Ovary (tissue), 9 donors: ENCODE data around the gene ADH1A. TPM values are rescaled to one million over a fixed set of nuclear protein-coding genes. Genes with fewer than 3 reads are reported as not detected.
"Not testable (repeated sequence)": the region's sequence is repeated elsewhere in the genome, so short reads cannot be mapped to it uniquely, and the experiment has no call there.

ENCODE experiments used
- DNase-seq, 5 donors: peaks; one replicate each; pipeline ENCODE4 v3.0.0-alpha.2; 2019 to 2020
- H3K27ac ChIP-seq, 2 donors: fragments of 200-600 bp; one replicate each; pipeline versions ENCODE4 v1.5.1 to v1.8.0; 2019 to 2022
- H3K27me3 ChIP-seq: fragments of 200-600 bp; one replicate; pipeline ENCODE4 v1.8.0; 2022
- H3K36me3 ChIP-seq: fragments of 200-600 bp; sonication (generic); one replicate; pipeline ENCODE4 v1.5.1; 2019
- H3K4me1 ChIP-seq: one replicate; pipeline ENCODE4 v1.8.1; 2013; ENCODE audit warnings: mild to moderate bottlenecking, moderate library complexity; ENCODE audit not compliant: insufficient read depth
- H3K4me3 ChIP-seq: fragments of 200-600 bp; sonication (generic); one replicate; pipeline ENCODE4 v1.5.1; 2017
- H3K9me3 ChIP-seq, 2 donors: fragments of 200-600 bp in 1 of 2; sonication (generic) in 1 of 2; one replicate each; pipeline versions ENCODE4 v1.5.1 to v1.8.1; 2013 to 2019; ENCODE audit warnings: mild to moderate bottlenecking in 1 of 2, moderate library complexity in 1 of 2
- CTCF ChIP-seq, 3 donors: fragments of 450-650 bp in 2 of 3; fragments of 200-600 bp in 1 of 3; IDR thresholded peaks; one replicate each; pipeline versions ENCODE4 v1.5.1 to v1.8.0; 2016 to 2022; ENCODE audit warnings: antibody characterized with exemption in 3 of 3, mild to moderate bottlenecking in 1 of 3
- EP300 ChIP-seq: sonication (generic); formaldehyde crosslinking; IDR thresholded peaks from one replicate; pipeline ENCODE4 v1.6.1; 2017; ENCODE audit warnings: antibody characterized with exemption
- POLR2A ChIP-seq: fragments of 450-650 bp; IDR thresholded peaks from one replicate; pipeline ENCODE4 v1.6.1; 2017; ENCODE audit warnings: antibody characterized with exemption, mild to moderate bottlenecking, moderate library complexity
- WGBS, 3 donors: extraction: QIAGEN DNeasy Blood & Tissue Kit in 1 of 3; methylation state at CpG; one replicate each; pipeline versions ENCODE4 v1.1.5 to v1.1.7; 2013 to 2017; 5-methylcytosine and 5-hydroxymethylcytosine counted together
- intact Hi-C, 4 donors: fragments of 100-400 bp; cut with DNase I; formaldehyde crosslinking; loops; one replicate each; pipeline versions ENCODE4 v1.11.0 to v1.15.1; 2022 to 2023
- polyA plus RNA-seq, 2 donors: library from polyadenylated mRNA; stranded (reverse); fragments of 200-250 nt in 1 of 2; fragments of 350-450 nt in 1 of 2; fragmentation: Illumina TruSeq in 1 of 2; extraction: RNeasy Lipid Tissue Mini Kit (QIAGEN cat#74804) in 1 of 2; gene quantifications; one replicate each; pipeline ENCODE4 v1.2.3, GENCODE V29; 2013 to 2014
- total RNA-seq, 7 donors: library from RNA; depleted of rRNA in 2 of 7; stranded (reverse); fragments of >200 nt in 2 of 7; fragmentation: NEBNext Ultra II Directional in 3 of 7; extraction: Animal tissue kit (Norgen Biotek cat#: 25700) in 3 of 7; gene quantifications; one replicate each; pipeline versions ENCODE4 v1.1.0 to v1.2.4, GENCODE V29; 2016 to 2023
- donor health status: DM: no; HTN: no; CAD: no; lungs with moderate emphysema.
- donor health status: DM: no; HTN: no; CAD: no.
- donor health status: Bipolar disorder and iron deficiency.
- donor health status: DM: yes; HTN: yes; CAD: no.
- donor health status: DM: no; HTN: no; CAD: no.
- donor health status: DM: yes; HTN: yes; CAD: no.

ADH1A gene
- total and polyA plus RNA-seq, 9 donors, result 0.15 to 2.4 (median 0.70) TPM; not detected in 2

- Histone ChIP-seq H3K4me3 (no peak overlapping the region), H3K9me3 (no peaks in the 10 kb centered on the region), H3K36me3 (no peaks in the 10 kb centered on the region), H3K27me3 (no peaks in the 10 kb centered on the region), H3K4me1 (peaks cover 14% of the 10 kb centered on the region), H3K27ac (peak overlapping the region in 1 of 2 donors; percentile 73)
- TF ChIP-seq EP300 (no peak), CTCF (IDR thresholded peaks at IDR 0.05) (no peak)
- DNase-seq, result peak in 2 of 5 donors; percentile 35 to 62
- intact Hi-C loops, result loop anchor here in 2 of 4 donors (5.0 to 10.0 kb wide), 3 partner anchors 64 to 119 kb away; no protein-coding TSS in a partner anchor
- 84 to 93% (median 88%) methylated on average over 1 of the region's 1 CpG for WGBS, 3 donors
Observed at GRCh38 chr4:99323756-99324155, 33.0 kb upstream of the ADH1A start.

- intact Hi-C loops, result loop anchor here in 2 of 4 donors (5.0 to 10.0 kb wide), 3 partner anchors 66 to 117 kb away; no protein-coding TSS in a partner anchor
- H3K27me3 ChIP-seq, result no peaks in the 10 kb centered on the region
- no peak for TF ChIP-seq POLR2A
- no peak for TF ChIP-seq CTCF (IDR thresholded peaks at IDR 0.05)
- TF ChIP-seq EP300, result no peak
- H3K4me3 ChIP-seq, result peak within 1 kb of the TSS; percentile 25
- H3K9me3 ChIP-seq, result no peaks in the 10 kb centered on the region
- 27 to 35% (median 33%) methylated on average over 8 of the region's 8 CpGs for WGBS, 3 donors
- no peak for DNase-seq
- peaks cover 20% of the 10 kb centered on the region for H3K4me1 ChIP-seq
- peak within 1 kb of the TSS in 1 of 2 donors; percentile 73 for H3K27ac ChIP-seq
- H3K36me3 ChIP-seq, result no peaks in the 10 kb centered on the region
Observed at GRCh38 chr4:99321241-99322191, 30.7 kb upstream of the ADH1A start, which contains the start of gene ADH1B. ADH1B (minus strand) TSS chr4:99321401; CDS start chr4:99321331, 70 bp downstream.

DNA sequence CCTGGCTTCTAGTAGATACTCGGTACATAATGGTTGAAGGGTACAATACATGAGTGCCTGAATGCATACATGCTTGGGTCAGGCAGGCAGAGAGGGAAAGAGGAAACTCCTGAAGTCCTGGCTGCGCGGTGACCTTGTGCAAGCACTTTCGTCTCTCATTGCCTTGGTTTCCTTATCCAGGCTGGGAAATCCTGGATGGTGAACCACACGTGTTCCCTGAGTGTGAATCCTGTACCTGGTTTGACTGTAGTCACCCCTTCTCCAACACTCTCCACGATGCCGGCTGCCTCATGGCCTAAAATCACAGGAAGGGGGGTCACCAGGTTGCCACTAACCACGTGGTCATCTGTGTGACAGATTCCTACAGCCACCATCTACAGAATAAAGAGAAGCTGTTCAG lies 27.0 kb upstream of the ADH1A start:
- peak overlapping the region; percentile 25 for H3K4me3 ChIP-seq
- intact Hi-C loops, H3K36me3 ChIP-seq, DNase-seq, H3K27ac ChIP-seq, H3K27me3 ChIP-seq, H3K9me3 ChIP-seq: not testable (repeated sequence)
- WGBS, 3 donors, result 94 to 96% (median 94%) methylated on average over 8 of the region's 8 CpGs
- peaks cover 15% of the 10 kb centered on the region for H3K4me1 ChIP-seq

DNA sequence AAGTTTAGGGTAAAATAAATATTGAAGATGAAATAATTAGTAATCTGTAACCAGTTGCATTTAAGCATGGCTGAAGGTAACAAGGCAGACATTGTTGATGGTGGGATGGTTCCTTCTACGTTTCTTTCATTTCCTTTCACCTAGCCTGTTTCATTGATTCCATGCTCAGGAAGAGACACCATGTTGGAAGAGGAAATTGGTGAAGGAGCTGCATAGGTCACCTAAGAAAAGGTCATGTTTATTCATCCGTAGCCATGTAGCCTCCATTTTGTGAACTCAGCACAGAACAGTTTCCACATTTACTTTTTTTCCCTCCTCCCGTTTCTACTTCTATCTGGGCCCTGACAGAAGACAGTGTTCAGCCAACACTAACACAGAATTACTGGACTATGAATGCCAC lies 26.6 kb upstream of the ADH1A start:
- DNase-seq, result no peak
- H3K27ac ChIP-seq, result peak overlapping the region in 1 of 2 donors; percentile 25
- no peaks in the 10 kb centered on the region for H3K36me3 ChIP-seq

More for the DNA sequence above, 26.6 kb upstream of the ADH1A start:
- 82 to 89% (median 85%) methylated on average over 3 of the region's 3 CpGs for WGBS, 3 donors
- no peak for TF ChIP-seq CTCF (IDR thresholded peaks at IDR 0.05)
- no peak for TF ChIP-seq EP300
- no peak for TF ChIP-seq POLR2A
- Histone ChIP-seq H3K4me1 (peaks cover 12% of the 10 kb centered on the region), H3K9me3 (no peaks in the 10 kb centered on the region), H3K27me3 (no peaks in the 10 kb centered on the region), H3K4me3 (peak overlapping the region; percentile 25)
- intact Hi-C loops, result no loop called here
